NCI-H345 treated with DMSO at 0.1 percent for 48 hours (cell line): ENCODE measurements around the gene CCSER2.
A peak's percentile ranks its signal among the peaks of the same experiment; 100 is the strongest.
"Not testable (repeated sequence)": the region's sequence is repeated elsewhere in the genome, so short reads cannot be mapped to it uniquely, and the experiment has no call there.

Experiments used
- DNase-seq: peaks from one replicate; lab custom pipeline; 2025; ENCODE audit not compliant: unreplicated experiment; lab: John Stamatoyannopoulos, UW

CCSER2 gene

DNA sequence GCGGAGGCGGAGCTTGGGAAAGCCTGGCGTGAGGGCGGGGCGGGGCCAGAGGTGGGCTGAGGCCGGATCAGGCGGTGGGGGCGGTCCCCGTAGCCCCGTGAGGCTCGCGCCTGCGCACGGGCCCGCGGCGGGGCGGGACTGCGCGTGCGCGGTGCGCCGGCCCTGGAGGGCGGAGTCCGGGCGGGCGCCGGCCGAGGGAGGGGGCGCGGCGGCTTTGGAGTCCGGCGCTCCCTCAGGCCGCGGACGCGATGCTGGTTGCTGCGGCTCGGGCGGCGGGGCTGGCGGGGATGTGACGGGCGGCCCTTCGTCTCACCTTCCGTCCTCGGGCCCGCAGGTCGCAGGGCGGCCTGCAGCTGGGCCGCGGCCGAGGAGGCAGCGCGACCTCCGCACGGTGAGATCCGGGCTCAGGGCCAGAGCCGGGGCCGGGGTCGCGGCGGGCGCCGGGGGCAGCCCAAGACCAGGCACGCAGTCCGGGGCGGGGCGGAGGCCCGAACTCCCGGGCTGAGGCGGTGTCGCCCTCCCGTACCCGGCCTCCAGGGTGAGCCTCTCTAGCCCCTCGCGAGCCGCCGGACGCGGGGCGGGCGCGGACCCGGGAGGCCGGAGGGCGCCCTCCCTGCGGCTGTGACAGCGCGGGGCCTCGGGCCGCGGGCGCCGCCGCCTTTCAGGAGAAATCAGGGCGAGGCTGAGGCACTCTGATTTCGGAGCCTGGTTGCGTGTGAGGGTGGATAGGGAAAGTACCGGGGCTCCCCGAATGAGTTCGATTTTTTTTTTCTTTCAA is at the start of gene CCSER2:
Gene CCSER2 (plus strand): TSS at position 172 of the 778 bp plus-strand sequence. CDS start 42,464 bp downstream, outside the sequence.
- DNase-seq: peak; percentile 57

DNA sequence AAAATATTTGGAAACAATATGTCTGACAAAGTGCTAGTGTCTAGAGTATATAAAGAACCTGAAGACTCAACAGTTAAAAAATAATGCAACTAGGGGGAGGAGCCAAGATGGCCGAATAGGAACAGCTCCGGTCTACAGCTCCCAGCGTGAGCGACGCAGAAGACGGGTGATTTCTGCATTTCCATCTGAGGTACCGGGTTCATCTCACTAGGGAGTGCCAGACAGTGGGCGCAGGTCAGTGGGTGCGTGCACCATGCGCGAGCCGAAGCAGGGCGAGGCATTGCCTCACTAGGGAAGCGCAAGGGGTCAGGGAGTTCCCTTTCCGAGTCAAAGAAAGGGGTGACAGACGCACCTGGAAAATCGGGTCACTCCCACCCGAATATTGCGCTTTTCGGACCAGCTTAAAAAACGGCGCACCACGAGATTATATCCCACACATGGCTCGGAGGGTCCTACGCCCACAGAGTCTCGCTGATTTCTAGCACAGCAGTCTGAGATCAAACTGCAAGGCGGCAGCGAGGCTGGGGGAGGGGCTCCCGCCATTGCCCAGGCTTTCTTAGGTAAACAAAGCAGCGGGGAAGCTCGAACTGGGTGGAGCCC is 48.4 kb upstream of the CCSER2 start:
- not testable (repeated sequence) for DNase-seq

GRCh38 chr10:84286695-84287094 is 41.7 kb upstream of the CCSER2 start:
- no peak for DNase-seq

GRCh38 chr10:84288151-84288550 is 40.2 kb upstream of the CCSER2 start:
- no peak for DNase-seq

- no peak for DNase-seq
Measured at GRCh38 chr10:84289521-84290200, 38.7 kb upstream of the CCSER2 start.

DNA sequence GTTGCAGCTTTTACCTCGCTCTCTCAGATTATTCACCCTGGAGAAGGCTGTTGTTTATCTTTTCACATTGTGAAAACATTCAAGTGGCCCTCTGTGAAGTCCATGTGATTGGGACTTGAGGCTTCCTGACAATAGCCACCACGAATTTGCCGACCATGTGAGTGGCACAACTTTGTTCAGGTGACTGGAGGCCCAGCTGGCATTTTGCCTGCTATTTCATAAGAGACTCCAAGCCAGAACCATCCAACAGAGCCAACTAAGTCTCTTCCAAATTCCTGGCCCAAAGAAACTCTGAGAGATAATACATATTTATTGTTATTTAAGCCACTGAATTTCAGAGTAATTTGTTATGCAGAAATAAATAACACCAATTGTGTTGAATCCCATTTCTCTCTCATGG is 38.2 kb upstream of the CCSER2 start:
- peak; percentile 42 for DNase-seq

DNA sequence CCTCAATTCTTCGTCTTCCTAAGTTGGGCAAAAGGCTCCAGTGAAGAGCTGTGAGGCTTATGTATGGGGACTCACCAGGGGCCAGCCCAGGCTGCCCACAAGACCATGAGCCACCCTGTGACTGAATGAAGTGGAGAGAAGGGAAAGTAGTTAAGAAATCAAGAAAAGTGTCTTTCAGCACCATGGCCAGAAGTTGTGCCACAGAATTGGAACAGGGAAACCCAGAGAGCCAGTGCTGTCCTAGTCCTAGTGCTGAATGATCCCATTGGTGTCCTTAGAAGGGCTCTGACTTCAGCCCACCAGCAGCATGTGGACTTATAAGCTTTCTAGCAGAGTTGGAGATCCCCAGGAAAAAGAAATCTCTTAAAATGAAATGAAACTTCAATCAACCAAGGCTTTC is 37.0 kb upstream of the CCSER2 start:
- no peak for DNase-seq

DNA sequence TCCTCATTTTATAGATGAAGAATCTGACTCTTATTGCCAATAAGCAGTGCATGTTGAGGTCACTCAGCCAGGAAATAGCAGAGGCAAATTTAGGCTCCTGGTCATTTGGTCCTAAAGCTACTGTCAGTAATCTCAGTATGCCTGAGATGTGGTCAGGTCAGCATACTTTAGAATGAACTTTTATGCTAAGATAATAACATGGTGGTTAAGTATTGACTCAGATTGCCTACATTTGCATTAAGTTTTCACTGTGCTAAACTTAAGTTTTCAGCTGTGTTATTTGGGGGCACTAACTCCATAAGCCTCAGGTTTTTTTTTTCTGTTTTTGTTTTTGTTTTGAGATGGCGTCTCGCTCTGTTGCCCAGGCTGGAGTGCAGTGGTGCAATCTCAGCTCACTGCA is 35.9 kb upstream of the CCSER2 start:
- no peak for DNase-seq

DNA sequence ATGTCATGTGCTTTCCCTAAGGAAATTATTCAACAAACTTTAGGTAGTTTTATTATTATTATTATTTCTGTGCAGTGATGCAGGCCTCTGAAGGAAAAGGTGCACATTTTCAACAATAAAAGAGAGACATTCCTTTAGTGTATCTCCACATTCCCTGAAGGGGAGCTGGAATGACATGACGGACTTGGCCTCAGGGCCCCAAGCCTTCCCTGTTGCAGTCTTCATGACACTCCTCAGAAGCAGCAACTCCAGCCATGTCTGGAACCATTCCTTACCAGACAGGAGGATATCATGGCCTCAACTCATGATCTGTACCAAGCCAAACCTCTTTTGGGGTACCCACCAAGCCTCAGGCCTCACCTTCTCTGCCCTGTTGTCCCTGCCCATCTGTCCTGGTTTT is 35.2 kb upstream of the CCSER2 start:
- no peak for DNase-seq

- peak; percentile 37 for DNase-seq
Measured at GRCh38 chr10:84293574-84294016, 34.8 kb upstream of the CCSER2 start.

DNA sequence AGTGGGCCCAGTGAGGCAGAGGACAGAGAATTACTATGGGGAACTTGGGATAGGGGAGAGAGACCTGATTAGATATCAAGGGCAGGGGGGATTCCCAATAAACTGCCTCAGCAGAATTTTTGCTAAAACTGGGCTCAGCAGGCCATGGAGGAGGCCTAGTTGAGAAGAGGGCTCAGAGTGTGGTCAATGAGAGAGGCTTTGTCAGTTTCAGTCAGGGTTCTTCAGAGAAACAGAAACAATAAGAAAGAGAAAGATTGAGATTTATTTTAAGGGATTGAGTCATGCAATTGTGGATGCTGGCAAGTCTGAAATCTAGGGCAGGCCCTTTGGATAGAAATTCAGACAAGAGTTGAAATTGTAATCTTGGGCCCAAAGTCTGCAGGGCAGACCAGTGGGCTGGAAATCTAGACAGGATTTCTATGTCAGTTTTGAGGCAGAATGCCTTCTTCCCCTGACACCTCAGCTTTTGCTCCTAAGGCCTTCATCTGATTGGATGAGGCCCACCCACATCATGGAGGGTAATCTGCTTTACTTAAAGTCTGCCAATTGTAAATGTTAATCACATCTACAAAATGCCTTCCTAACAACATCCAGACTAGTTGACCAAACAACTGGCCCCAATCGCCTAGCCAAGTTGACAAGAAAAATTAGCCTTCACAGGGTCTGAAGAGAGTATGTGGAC is 33.5 kb upstream of the CCSER2 start:
- no peak for DNase-seq

- DNase-seq: no peak
Measured at GRCh38 chr10:84296091-84296981, 32.1 kb upstream of the CCSER2 start.

- no peak for DNase-seq
Measured at GRCh38 chr10:84298057-84298456, 30.3 kb upstream of the CCSER2 start.

- DNase-seq: no peak
Measured at GRCh38 chr10:84302223-84302622, 26.2 kb upstream of the CCSER2 start.

GRCh38 chr10:84306751-84307384 is 21.5 kb upstream of the CCSER2 start:
- DNase-seq: no peak

- DNase-seq: no peak
Measured at GRCh38 chr10:84308021-84308420, 20.4 kb upstream of the CCSER2 start.

DNA sequence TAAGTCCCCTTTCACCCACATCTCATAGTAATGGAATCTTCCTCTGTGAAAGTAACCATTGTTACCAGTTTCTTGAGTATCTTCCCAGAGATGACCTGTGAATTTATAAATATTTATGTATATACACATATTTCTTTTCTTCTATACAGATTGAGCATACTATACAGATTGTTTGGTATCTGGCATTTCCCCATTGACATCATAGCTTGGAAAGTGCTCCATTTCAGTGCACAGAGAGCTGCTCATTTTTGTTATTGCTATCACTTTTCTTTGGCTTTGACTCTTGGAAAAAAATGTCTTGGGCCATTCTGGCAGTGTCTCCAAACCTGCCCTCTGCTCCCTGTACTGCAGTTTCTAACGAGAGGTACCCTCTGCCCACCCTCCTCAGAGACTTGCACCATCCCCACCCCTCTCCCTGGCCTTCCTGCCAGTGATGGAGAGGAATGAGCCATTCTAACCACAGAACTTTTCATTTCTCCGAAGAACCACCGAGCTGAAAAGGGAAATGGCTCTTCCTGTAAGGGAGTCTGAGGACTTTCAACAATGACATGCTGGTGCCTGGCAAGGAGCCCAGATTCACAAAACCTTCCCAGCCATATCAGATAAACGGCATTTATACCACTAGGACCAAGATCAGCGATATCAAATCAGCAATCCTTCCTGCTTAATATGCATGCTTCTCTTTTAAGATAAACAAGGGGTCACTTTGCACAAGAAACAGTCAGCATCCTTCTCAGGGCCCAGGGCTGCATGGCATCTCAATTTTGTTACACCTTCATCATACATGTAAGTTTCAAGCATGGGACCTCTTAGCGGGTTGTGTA is 19.7 kb upstream of the CCSER2 start:
- peak; percentile 27 for DNase-seq

DNA sequence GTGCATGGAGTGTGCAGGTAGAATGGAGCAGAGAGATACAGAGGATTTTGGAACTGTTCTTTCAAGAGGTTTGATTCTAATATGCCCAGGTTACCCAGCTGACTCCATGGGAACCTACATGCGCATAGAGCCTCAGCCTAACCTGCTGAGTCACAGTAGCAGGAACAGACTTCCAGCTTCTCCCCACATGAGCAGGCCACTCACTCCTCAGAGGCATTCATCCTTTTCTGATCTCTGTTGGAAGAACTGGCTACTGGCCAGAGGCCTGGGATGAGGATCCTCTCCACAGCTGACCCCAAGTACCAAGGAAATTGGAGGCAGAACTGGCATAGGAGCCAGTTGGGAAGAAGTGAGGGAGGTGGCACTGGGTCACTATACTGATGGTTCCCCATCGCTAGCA is 17.9 kb upstream of the CCSER2 start:
- DNase-seq: no peak

- no peak for DNase-seq
Measured at GRCh38 chr10:84311576-84311975, 16.8 kb upstream of the CCSER2 start.
